COR-L47 (cell line): ENCODE results near the gene NPLOC4.
"Not testable (repeated sequence)": the region's sequence is repeated elsewhere in the genome, so short reads cannot be mapped to it uniquely, and the experiment has no call there.

Experiments used
- DNase-seq: peaks from one replicate; lab custom pipeline; 2025; lab: John Stamatoyannopoulos, UW

Gene NPLOC4

DNA sequence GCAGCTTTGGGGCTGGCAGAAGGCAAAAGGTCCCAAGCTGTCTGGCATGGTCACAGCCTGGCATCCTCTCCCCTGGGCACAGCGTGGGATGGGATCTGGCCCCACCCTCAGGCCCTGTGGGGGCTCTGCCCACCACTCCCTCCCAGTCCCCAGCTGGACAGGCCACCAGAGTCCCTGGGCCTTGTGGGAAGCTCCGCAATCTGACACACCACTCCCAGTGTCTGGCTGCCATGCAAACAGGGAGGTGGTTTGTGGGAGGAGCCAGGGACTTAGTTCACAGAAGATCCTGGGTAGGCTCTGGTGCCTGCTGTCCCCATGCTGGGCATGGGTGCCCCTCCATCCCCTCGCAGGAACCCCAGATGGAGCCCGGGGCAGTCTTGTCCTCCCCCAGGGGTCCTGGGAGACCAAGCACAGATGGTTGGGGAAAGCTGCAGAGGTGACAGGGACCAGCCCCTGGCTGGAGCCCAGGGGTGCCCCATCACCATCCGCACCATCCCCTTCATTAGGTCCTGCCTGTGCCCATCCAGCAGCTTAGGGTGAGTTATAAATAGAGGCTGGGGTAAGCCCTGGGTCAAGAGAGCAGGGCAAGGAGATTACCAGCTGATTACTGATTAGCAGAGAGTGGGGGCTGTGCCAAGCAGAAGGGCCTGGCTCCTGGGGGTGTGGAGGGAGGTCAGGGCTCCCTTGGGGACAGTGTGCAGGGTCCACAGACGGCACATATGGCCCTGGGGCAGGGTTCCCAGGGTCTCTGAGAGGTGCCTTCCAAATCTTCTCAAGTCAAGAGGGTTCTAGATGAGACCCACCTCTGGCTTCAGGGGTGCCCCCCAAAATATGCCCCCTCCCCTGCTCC is 102.5 kb downstream of the NPLOC4 start:
- peak; percentile 39 for DNase-seq

GRCh38 chr17:81533339-81534141 is 103.4 kb downstream of the NPLOC4 start:
- no peak for DNase-seq

- DNase-seq: no peak
Measured at GRCh38 chr17:81532490-81533287, 104.2 kb downstream of the NPLOC4 start.

DNA sequence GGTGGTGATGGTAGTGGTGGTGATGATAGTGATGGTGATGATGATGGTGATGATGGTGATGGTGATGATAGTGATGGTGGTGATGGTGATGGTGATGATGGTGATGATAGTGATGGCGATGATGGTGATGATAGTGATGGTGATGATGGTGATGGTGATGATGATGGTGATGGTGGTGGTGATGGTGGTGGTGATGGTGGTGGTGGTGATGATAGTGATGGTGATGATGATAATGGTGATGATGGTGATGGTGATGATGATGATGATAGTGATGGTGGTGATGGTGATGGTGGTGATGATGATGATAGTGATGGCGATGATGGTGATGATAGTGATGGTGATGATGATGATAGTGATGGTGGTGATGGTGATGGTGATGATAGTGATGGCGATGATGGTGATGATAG is 104.9 kb downstream of the NPLOC4 start:
- not testable (repeated sequence) for DNase-seq

- not testable (repeated sequence) for DNase-seq
Measured at GRCh38 chr17:81531013-81531412, 105.9 kb downstream of the NPLOC4 start.

GRCh38 chr17:81529437-81529803 is 107.5 kb downstream of the NPLOC4 start:
- DNase-seq: no peak

DNA sequence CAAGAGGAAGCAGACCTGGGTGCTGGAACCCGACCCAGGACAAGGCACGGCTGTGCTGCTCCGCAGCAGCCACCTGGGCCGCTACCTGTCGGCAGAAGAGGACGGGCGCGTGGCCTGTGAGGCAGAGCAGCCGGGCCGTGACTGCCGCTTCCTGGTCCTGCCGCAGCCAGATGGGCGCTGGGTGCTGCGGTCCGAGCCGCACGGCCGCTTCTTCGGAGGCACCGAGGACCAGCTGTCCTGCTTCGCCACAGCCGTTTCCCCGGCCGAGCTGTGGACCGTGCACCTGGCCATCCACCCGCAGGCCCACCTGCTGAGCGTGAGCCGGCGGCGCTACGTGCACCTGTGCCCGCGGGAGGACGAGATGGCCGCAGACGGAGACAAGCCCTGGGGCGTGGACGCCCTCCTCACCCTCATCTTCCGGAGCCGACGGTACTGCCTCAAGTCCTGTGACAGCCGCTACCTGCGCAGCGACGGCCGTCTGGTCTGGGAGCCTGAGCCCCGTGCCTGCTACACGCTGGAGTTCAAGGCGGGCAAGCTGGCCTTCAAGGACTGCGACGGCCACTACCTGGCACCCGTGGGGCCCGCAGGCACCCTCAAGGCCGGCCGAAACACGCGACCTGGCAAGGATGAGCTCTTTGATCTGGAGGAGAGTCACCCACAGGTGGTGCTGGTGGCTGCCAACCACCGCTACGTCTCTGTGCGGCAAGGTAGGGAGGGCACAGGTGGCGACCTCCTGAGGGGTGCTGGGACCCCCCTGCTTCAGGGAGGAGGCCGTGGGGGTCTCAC is 108.1 kb downstream of the NPLOC4 start:
- DNase-seq: no peak

DNA sequence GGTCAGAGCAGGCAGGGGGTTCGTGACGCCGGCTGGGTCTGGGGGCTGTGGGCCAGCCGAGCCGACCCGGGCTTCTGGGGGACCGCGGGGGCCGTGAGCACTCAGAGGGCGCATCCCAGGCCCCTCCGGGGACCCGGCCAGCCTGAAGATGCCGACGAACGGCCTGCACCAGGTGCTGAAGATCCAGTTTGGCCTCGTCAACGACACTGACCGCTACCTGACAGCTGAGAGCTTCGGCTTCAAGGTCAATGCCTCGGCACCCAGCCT is 108.6 kb downstream of the NPLOC4 start:
- no peak for DNase-seq

GRCh38 chr17:81527591-81528383 is 109.1 kb downstream of the NPLOC4 start, which contains the start of gene FSCN2:
FSCN2 (plus strand) TSS chr17:81528377; CDS start chr17:81528532, 155 bp downstream.
- no peak for DNase-seq

GRCh38 chr17:81526662-81527571 is 110.0 kb downstream of the NPLOC4 start:
- no peak for DNase-seq

DNA sequence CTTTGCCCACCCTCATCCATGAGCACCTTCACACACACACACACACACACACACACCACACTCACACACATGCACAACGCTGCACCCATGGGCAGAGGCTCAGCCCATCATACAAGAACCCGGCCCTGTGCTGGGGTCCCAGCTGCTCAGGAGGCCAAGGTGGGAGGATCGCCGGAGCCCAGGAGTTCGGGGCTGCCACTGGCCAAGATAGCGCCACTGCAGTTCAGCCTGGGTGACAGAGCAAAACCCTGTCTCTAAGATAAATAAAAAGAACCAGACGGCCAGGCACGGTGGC is 112.1 kb downstream of the NPLOC4 start:
- no peak for DNase-seq

- no peak for DNase-seq
Measured at GRCh38 chr17:81524039-81524864, 112.7 kb downstream of the NPLOC4 start.

- peak; percentile 95 for DNase-seq
Measured at GRCh38 chr17:81523402-81524038, 113.4 kb downstream of the NPLOC4 start.

GRCh38 chr17:81522491-81523401 is 114.2 kb downstream of the NPLOC4 start:
- DNase-seq: no peak

- no peak for DNase-seq
Measured at GRCh38 chr17:81520021-81520901, 116.7 kb downstream of the NPLOC4 start.

GRCh38 chr17:81519284-81520020 is 117.5 kb downstream of the NPLOC4 start:
- DNase-seq: peak; percentile 88
